H9 (cell line): ENCODE results near the gene RASGRP4. TPM values are rescaled to one million over a fixed set of nuclear protein-coding genes. Genes with fewer than 3 reads are reported as not detected.

Experiments
- DNase-seq: peaks from one replicate; pipeline ENCODE4 v3.0.0-alpha.2; 2017
- H2AFZ ChIP-seq: one replicate; pipeline ENCODE4 v1.6.1; 2013; ENCODE audit warnings: mild to moderate bottlenecking, low read length, control low read depth, moderate library complexity
- H2AK5ac ChIP-seq: 2 replicates; pipeline ENCODE4 v1.6.1; 2013; ENCODE audit warnings: low read length, control low read depth, mixed read lengths; ENCODE audit not compliant: insufficient read length
- H2BK120ac ChIP-seq: one replicate; pipeline ENCODE4 v1.6.1; 2013; ENCODE audit warnings: low read depth, mild to moderate bottlenecking, low read length, control low read depth, inconsistent platforms; ENCODE audit not compliant: poor library complexity, severe bottlenecking
- H2BK12ac ChIP-seq: 2 replicates; pipeline ENCODE4 v1.6.1; 2013; ENCODE audit warnings: low read length, control low read depth, mixed read lengths, low read depth; ENCODE audit not compliant: insufficient read length
- H2BK15ac ChIP-seq: 2 replicates; pipeline ENCODE4 v1.6.1; 2013; ENCODE audit warnings: low read depth, low read length, control low read depth
- H2BK20ac ChIP-seq: one replicate; pipeline ENCODE4 v1.6.1; 2013; ENCODE audit warnings: low read depth, mild to moderate bottlenecking, low read length, control low read depth, inconsistent platforms; ENCODE audit not compliant: poor library complexity, severe bottlenecking
- H2BK5ac ChIP-seq: 2 replicates; pipeline ENCODE4 v1.6.1; 2013; ENCODE audit warnings: low read length, control low read depth, mixed read lengths; ENCODE audit not compliant: insufficient read length
- H3K14ac ChIP-seq: 2 replicates; pipeline ENCODE4 v1.6.1; 2013; ENCODE audit warnings: low read length, control low read depth; ENCODE audit not compliant: insufficient read depth
- H3K18ac ChIP-seq: 2 replicates; pipeline ENCODE4 v1.6.1; 2013; ENCODE audit warnings: low read depth, mild to moderate bottlenecking, mixed read lengths, low read length, control low read depth; ENCODE audit not compliant: insufficient read length
- H3K23ac ChIP-seq: 2 replicates; pipeline ENCODE4 v1.6.1; 2013; ENCODE audit warnings: low read length, control low read depth, mixed read lengths, low read depth; ENCODE audit not compliant: insufficient read length
- H3K23me2 ChIP-seq: 2 replicates; pipeline ENCODE4 v1.6.1; 2013; ENCODE audit warnings: low read depth, mild to moderate bottlenecking, mixed read lengths, low read length, control low read depth; ENCODE audit not compliant: insufficient read length, poor library complexity, severe bottlenecking
- H3K27ac ChIP-seq: 2 replicates; pipeline ENCODE4 v1.5.1; 2013; ENCODE audit warnings: low read length, control low read depth, mixed read lengths, low read depth; ENCODE audit not compliant: insufficient read length
- H3K27me3 ChIP-seq: 2 replicates; pipeline ENCODE4 v1.6.1; 2013; ENCODE audit warnings: low read length, control low read depth, inconsistent platforms; ENCODE audit not compliant: insufficient read depth
- H3K4ac ChIP-seq: 2 replicates; pipeline ENCODE4 v1.6.1; 2013; ENCODE audit warnings: low read depth, mild to moderate bottlenecking, control low read depth, inconsistent platforms, low read length, moderate library complexity
- H3K4me1 ChIP-seq: 2 replicates; pipeline ENCODE4 v1.6.1; 2013; ENCODE audit warnings: low read length, control low read depth, inconsistent platforms; ENCODE audit not compliant: insufficient read depth
- H3K4me2 ChIP-seq: 2 replicates; pipeline ENCODE4 v1.6.1; 2013; ENCODE audit warnings: low read length, control low read depth, mixed read lengths; ENCODE audit not compliant: insufficient read length, insufficient read depth
- H3K56ac ChIP-seq: 2 replicates; pipeline ENCODE4 v1.6.1; 2013; ENCODE audit warnings: low read depth, mild to moderate bottlenecking, mixed read lengths, low read length, control low read depth; ENCODE audit not compliant: insufficient read length
- H3K79me1 ChIP-seq: 2 replicates; pipeline ENCODE4 v1.6.1; 2013; ENCODE audit warnings: low read depth, mild to moderate bottlenecking, moderate library complexity, low read length, control low read depth, inconsistent platforms; ENCODE audit not compliant: insufficient read depth, poor library complexity, severe bottlenecking
- H3K79me2 ChIP-seq: 2 replicates; pipeline ENCODE4 v1.6.1; 2013; ENCODE audit warnings: low read length, control low read depth, inconsistent platforms; ENCODE audit not compliant: insufficient read depth
- H3K9ac ChIP-seq: 2 replicates; pipeline ENCODE4 v1.6.1; 2013; ENCODE audit warnings: low read length, control low read depth, mixed read lengths; ENCODE audit not compliant: insufficient read length; ENCODE audit errors: extremely low read depth
- H3K9me3 ChIP-seq: one replicate; pipeline ENCODE4 v1.6.1; 2013; ENCODE audit warnings: low read depth, low read length, inconsistent platforms; ENCODE audit not compliant: control insufficient read depth
- H3T11ph ChIP-seq: one replicate; pipeline ENCODE4 v1.6.1; 2013; ENCODE audit warnings: mild to moderate bottlenecking, low read length, control low read depth, inconsistent platforms
- H4K20me1 ChIP-seq: one replicate; pipeline ENCODE4 v1.6.1; 2013; ENCODE audit not compliant: control insufficient read depth, insufficient read length, insufficient read depth
- H4K5ac ChIP-seq: 2 replicates; pipeline ENCODE4 v1.6.1; 2013; ENCODE audit warnings: low read depth, mild to moderate bottlenecking, mixed read lengths, low read length, control low read depth; ENCODE audit not compliant: insufficient read length
- H4K8ac ChIP-seq: replicated peaks from 2 replicates; pipeline ENCODE4 v1.6.1; 2013; ENCODE audit warnings: low read length, control low read depth, mixed read lengths, low read depth; ENCODE audit not compliant: insufficient read length
- H4K91ac ChIP-seq: 2 replicates; pipeline ENCODE4 v1.6.1; 2013; ENCODE audit warnings: low read depth, mild to moderate bottlenecking, moderate library complexity, mixed read lengths, low read length, control low read depth; ENCODE audit not compliant: insufficient read length
- H3K27ac Mint-ChIP-seq, 3 experiments: 2 replicates in 2 of 3; 3 replicates in 1 of 3; pipeline ENCODE4 v1.8.0; 2020 to 2021; ENCODE audit warnings: mixed read lengths in 3 of 3, mild to moderate bottlenecking in 1 of 3, moderate library complexity in 1 of 3
- H3K27me3 Mint-ChIP-seq: 2 replicates; pipeline ENCODE4 v1.8.0; 2021; ENCODE audit warnings: low read depth, mild to moderate bottlenecking, moderate library complexity, mixed read lengths
- H3K36me3 Mint-ChIP-seq, 3 experiments: 2 replicates in 2 of 3; 3 replicates in 1 of 3; pipeline ENCODE4 v1.8.0; 2020 to 2021; ENCODE audit warnings: low read depth in 3 of 3, mixed read lengths in 3 of 3; ENCODE audit not compliant: insufficient read depth in 1 of 3
- H3K4me1 Mint-ChIP-seq, 2 experiments: 2 replicates each; pipeline ENCODE4 v1.8.0; 2020; ENCODE audit warnings: mixed read lengths in 2 of 2
- H3K4me3 Mint-ChIP-seq, 2 experiments: 2 replicates in 1 of 2; 3 replicates in 1 of 2; pipeline ENCODE4 v1.8.0; 2020 to 2021; ENCODE audit warnings: mild to moderate bottlenecking in 2 of 2, mixed read lengths in 2 of 2, moderate library complexity in 1 of 2
- H3K9me3 Mint-ChIP-seq, 2 experiments: 2 replicates in 1 of 2; 3 replicates in 1 of 2; pipeline ENCODE4 v1.8.0; 2020; ENCODE audit warnings: mild to moderate bottlenecking in 2 of 2, mixed read lengths in 2 of 2, moderate library complexity in 1 of 2
- WGBS: extraction: QIAGEN DNeasy Blood & Tissue Kit; methylation state at CpG from one replicate; pipeline ENCODE4 v1.1.7; 2013; ENCODE audit warnings: missing lambda C conversion rate, low lambda C conversion rate, mixed read lengths; ENCODE audit not compliant: insufficient read length; ENCODE audit errors: extremely low coverage; 5-methylcytosine and 5-hydroxymethylcytosine counted together
- total RNA-seq: library from RNA; stranded (reverse); gene quantifications from 2 replicates; pipeline ENCODE4 v1.2.1, GENCODE V29; 2021
- TF ChIP-seq, protein P1 (sequence below): fragments of 200-600 bp; sonication (generic); conservative IDR thresholded peaks from 3 replicates; pipeline ENCODE4 v1.8.0; 2021; ENCODE audit warnings: antibody characterized with exemption, mild to moderate bottlenecking

RASGRP4 gene
- total RNA-seq, 1 experiment from 2014 or later = 0.28 TPM

DNA sequence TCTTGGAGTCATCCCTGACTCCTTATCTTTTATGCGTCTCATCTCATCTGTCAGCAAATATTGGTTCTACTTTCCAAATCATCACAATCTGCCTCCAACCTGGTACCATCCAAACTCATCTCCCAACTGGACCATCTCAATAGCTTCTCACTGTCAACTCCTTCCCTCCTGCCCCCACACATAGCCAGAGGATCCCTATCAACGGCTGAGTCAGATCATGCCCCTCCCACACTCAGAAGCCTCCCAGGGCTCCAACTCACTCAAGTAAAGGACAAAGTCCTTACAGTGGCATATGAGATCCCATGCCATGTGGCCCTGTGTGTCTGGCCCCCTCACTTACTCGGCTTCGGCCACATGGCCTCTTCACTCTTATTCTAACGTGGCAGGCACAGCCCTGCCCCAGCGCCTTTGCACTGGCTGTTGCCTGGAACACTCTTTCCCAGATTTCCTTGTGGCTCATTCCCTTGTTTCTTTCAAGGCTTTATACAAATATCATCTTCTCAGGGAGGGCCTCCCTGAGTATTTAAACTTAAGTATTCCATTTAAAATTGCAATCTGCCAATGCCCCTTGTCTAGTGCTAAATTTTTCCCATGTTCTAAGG is 33.2 kb downstream of the RASGRP4 start:
- Histone ChIP-seq H3K9me3 (no peaks in the 10 kb centered on the region), H2BK12ac (no peak overlapping the region), H3K27me3 (no peaks in the 10 kb centered on the region; the same call in 1 of the 2 replicates), H3K27ac (no peak overlapping the region), H4K20me1 (no peaks in the 10 kb centered on the region), H3K4me1 (no peaks in the 10 kb centered on the region; the same call in 1 of the 2 replicates), H4K91ac (no peak overlapping the region), H2AFZ (no peak overlapping the region), H3K23me2 (peaks cover 23% of the 10 kb centered on the region), H3K56ac (no peak overlapping the region), H2BK5ac (no peak overlapping the region), H3K9ac (no peak overlapping the region), H2BK120ac (no peak overlapping the region), H4K5ac (no peak overlapping the region), H3T11ph (no peak overlapping the region), H3K4me2 (no peak overlapping the region), H2BK20ac (no peak overlapping the region), H3K23ac (no peak overlapping the region), H3K79me2 (no peaks in the 10 kb centered on the region; the same call in 1 of the 2 replicates), H2BK15ac (no peak overlapping the region), H3K79me1 (no peaks in the 10 kb centered on the region), H4K8ac (no peak overlapping the region), H2AK5ac (no peak overlapping the region), H3K4ac (no peak overlapping the region), H3K14ac (no peak overlapping the region), H3K18ac (no peak overlapping the region)
- H3K4me1 Mint-ChIP-seq = peaks cover 41 to 49% of the 10 kb centered on the region in 2 experiments
- no peaks in the 10 kb centered on the region for H3K9me3 Mint-ChIP-seq
- H3K27me3 Mint-ChIP-seq = peaks cover 25% of the 10 kb centered on the region
- no CpG with 5 or more reads among the region's 6 CpGs for WGBS
- TF ChIP-seq, protein P1, sequence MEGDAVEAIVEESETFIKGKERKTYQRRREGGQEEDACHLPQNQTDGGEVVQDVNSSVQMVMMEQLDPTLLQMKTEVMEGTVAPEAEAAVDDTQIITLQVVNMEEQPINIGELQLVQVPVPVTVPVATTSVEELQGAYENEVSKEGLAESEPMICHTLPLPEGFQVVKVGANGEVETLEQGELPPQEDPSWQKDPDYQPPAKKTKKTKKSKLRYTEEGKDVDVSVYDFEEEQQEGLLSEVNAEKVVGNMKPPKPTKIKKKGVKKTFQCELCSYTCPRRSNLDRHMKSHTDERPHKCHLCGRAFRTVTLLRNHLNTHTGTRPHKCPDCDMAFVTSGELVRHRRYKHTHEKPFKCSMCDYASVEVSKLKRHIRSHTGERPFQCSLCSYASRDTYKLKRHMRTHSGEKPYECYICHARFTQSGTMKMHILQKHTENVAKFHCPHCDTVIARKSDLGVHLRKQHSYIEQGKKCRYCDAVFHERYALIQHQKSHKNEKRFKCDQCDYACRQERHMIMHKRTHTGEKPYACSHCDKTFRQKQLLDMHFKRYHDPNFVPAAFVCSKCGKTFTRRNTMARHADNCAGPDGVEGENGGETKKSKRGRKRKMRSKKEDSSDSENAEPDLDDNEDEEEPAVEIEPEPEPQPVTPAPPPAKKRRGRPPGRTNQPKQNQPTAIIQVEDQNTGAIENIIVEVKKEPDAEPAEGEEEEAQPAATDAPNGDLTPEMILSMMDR = no peak
- DNase-seq = no peak
- H3K36me3 Mint-ChIP-seq = peaks cover 26 to 43% (median 31%) of the 10 kb centered on the region in 3 experiments
- H3K4me3 Mint-ChIP-seq = peak overlapping the region in 1 of 2 experiments; percentile 2; a peak in 2 of 5 replicates
- peak overlapping the region in 1 of 3 experiments; percentile 20; a peak in 1 of 7 replicates for H3K27ac Mint-ChIP-seq
